Liver (tissue), 9 donors: Measurements from ENCODE around the gene CCDC88C. TPM values are rescaled to one million over a fixed set of nuclear protein-coding genes. Genes with fewer than 3 reads are reported as not detected.

Experiments
- DNase-seq: peaks from one replicate; pipeline ENCODE4 v3.0.0-alpha.2; 2017; ENCODE audit warnings: low spot score
- H3K27ac ChIP-seq, 2 donors: one replicate each; pipeline ENCODE4 v1.7.0; 2013; ENCODE audit warnings: inconsistent platforms in 2 of 2, low read length in 2 of 2, control low read depth in 1 of 2, low read depth in 1 of 2, mild to moderate bottlenecking in 1 of 2
- H3K27me3 ChIP-seq, 4 donors: one replicate each; pipeline versions ENCODE4 v1.6.1 to v1.7.0; 2013; ENCODE audit warnings: low read length in 3 of 4, inconsistent platforms in 1 of 4, mild to moderate bottlenecking in 1 of 4, moderate library complexity in 1 of 4; ENCODE audit not compliant: control insufficient read depth in 4 of 4, insufficient read depth in 4 of 4
- H3K36me3 ChIP-seq, 4 donors: one replicate each; pipeline versions ENCODE4 v1.6.1 to v1.7.0; 2013; ENCODE audit warnings: low read length in 3 of 4, mild to moderate bottlenecking in 3 of 4, low read depth in 1 of 4, moderate library complexity in 1 of 4; ENCODE audit not compliant: control insufficient read depth in 4 of 4, insufficient read depth in 3 of 4
- H3K4me1 ChIP-seq, 4 donors: one replicate each; pipeline versions ENCODE4 v1.6.1 to v1.7.0; 2013; ENCODE audit warnings: low read length in 3 of 4, mild to moderate bottlenecking in 3 of 4, moderate library complexity in 1 of 4; ENCODE audit not compliant: control insufficient read depth in 4 of 4, insufficient read depth in 4 of 4
- H3K4me3 ChIP-seq, 3 donors: one replicate each; pipeline versions ENCODE4 v1.6.1 to v1.7.0; 2013; ENCODE audit warnings: low read length in 3 of 3, control low read depth in 1 of 3, low read depth in 1 of 3, mild to moderate bottlenecking in 1 of 3
- H3K9ac ChIP-seq, 2 donors: one replicate each; pipeline ENCODE4 v1.7.0; 2013; ENCODE audit warnings: low read length in 2 of 2, mild to moderate bottlenecking in 2 of 2, moderate library complexity in 2 of 2, control low read depth in 1 of 2, low read depth in 1 of 2
- H3K9me3 ChIP-seq, 4 donors: one replicate each; pipeline versions ENCODE4 v1.6.1 to v1.7.0; 2013; ENCODE audit warnings: low read length in 3 of 4; ENCODE audit not compliant: control insufficient read depth in 4 of 4
- CTCF ChIP-seq: fragments of 150-350 bp; IDR thresholded peaks from 2 replicates; pipeline ENCODE4 v1.5.1; 2017; ENCODE audit warnings: improper control_type of control experiment, low read depth, low read length; ENCODE audit not compliant: missing input control
- EGR1 ChIP-seq, 2 donors: IDR thresholded peaks; 2 replicates each; pipeline ENCODE4 v1.6.1; 2016 to 2018; ENCODE audit warnings: antibody characterized with exemption in 2 of 2, low read depth in 2 of 2
- FOXA1 ChIP-seq: IDR thresholded peaks from 2 replicates; pipeline ENCODE4 v1.6.1; 2016; ENCODE audit warnings: antibody characterized with exemption
- FOXA2 ChIP-seq: IDR thresholded peaks from 2 replicates; pipeline ENCODE4 v1.6.1; 2016; ENCODE audit warnings: antibody characterized with exemption
- GABPA ChIP-seq, 2 donors: IDR thresholded peaks in 1 of 2; conservative IDR thresholded peaks in 1 of 2; 2 replicates each; pipeline ENCODE4 v1.6.1; 2016; ENCODE audit warnings: antibody characterized with exemption in 2 of 2, mild to moderate bottlenecking in 1 of 2, moderate library complexity in 1 of 2
- HNF4G ChIP-seq: IDR thresholded peaks from 2 replicates; pipeline ENCODE4 v1.6.1; 2016; ENCODE audit warnings: antibody characterized with exemption
- JUND ChIP-seq, 2 donors: IDR thresholded peaks; 2 replicates each; pipeline ENCODE4 v1.6.1; 2016; ENCODE audit warnings: antibody characterized with exemption in 2 of 2
- RAD21 ChIP-seq, 2 donors: IDR thresholded peaks; 2 replicates each; pipeline ENCODE4 v1.6.1; 2016; ENCODE audit warnings: antibody characterized with exemption in 2 of 2, mild to moderate bottlenecking in 2 of 2
- RXRA ChIP-seq, 2 donors: IDR thresholded peaks; 2 replicates each; pipeline ENCODE4 v1.6.1; 2017 to 2018; ENCODE audit warnings: antibody characterized with exemption in 2 of 2, mild to moderate bottlenecking in 1 of 2
- TAF1 ChIP-seq: conservative IDR thresholded peaks from 2 replicates; pipeline ENCODE4 v1.6.1; 2016; ENCODE audit warnings: antibody characterized with exemption, mild to moderate bottlenecking
- ZBTB33 ChIP-seq: IDR thresholded peaks from 2 replicates; pipeline ENCODE4 v1.6.1; 2016; ENCODE audit warnings: antibody characterized with exemption
- WGBS: extraction: QIAGEN DNeasy Blood & Tissue Kit; methylation state at CpG from one replicate; pipeline ENCODE4 v1.1.7; 2013; 5-methylcytosine and 5-hydroxymethylcytosine counted together
- polyA plus RNA-seq, 2 donors: library from polyadenylated mRNA; stranded (reverse) in 1 of 2; unstranded in 1 of 2; fragments of 200-250 nt in 1 of 2; fragments of >200 nt in 1 of 2; fragmentation: Nextera tagmentation in 1 of 2; extraction: Ambion mirVana in 1 of 2; gene quantifications; one replicate each; pipeline versions ENCODE4 v1.2.1 to v1.2.3, GENCODE V29; 2013 to 2015
- total RNA-seq, 2 donors: library from RNA; depleted of rRNA; stranded (reverse); fragments of >200 nt; gene quantifications; one replicate each; pipeline ENCODE4 v1.2.3, GENCODE V29; 2014
- TF ChIP-seq, protein P1 (sequence below): IDR thresholded peaks from 2 replicates; pipeline ENCODE4 v1.6.1; 2016; ENCODE audit warnings: antibody characterized with exemption
- TF ChIP-seq, protein P2 (sequence below): IDR thresholded peaks from 2 replicates; pipeline ENCODE4 v1.6.1; 2016; ENCODE audit warnings: antibody characterized with exemption, mild to moderate bottlenecking
- donor health status: healthy.
- donor health status: healthy.
- donor health status: healthy.
- donor health status: healthy.
- donor health status: healthy.

Gene CCDC88C
- total and polyA plus RNA-seq, 4 donors: 1.3 to 10.8 (median 4.0) TPM

GRCh38 chr14:91388551-91388975 is 29.1 kb downstream of the CCDC88C start (continued):
- TF ChIP-seq GABPA (IDR thresholded peaks at IDR 0.05 in 1 of 2, conservative IDR thresholded peaks at IDR 0.05 in 1 of 2): no peak

DNA sequence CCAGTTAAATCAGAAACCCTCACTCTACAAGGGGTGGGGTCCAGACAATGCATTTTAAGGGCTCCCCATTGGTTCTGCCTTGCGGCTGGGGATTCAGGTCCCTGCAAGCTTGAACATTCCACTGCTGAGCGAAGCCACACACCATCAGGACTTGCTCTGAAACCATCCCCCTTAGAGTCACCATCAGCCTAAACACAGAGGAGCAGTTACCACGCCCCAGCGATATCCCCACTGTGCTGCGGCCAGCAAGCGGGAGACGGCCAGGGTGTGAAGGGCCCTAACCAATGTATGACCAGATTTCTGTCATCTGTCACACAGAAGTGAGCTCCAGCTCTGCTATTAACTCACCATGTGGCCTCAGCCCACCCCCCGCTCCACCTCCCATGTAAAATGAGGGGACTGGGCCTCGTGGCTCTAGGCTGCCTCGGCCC is 29.7 kb downstream of the CCDC88C start:
- H3K27ac ChIP-seq: no peak overlapping the region
- H3K4me1 ChIP-seq: peaks cover 0 to 17% (median 8%) of the 10 kb centered on the region in 4 donors
- 87% methylated on average over 10 of the region's 10 CpGs for WGBS
- no peak for DNase-seq
- H3K4me3 ChIP-seq: no peak overlapping the region
- no peaks in the 10 kb centered on the region for H3K36me3 ChIP-seq
- H3K9me3 ChIP-seq: no peaks in the 10 kb centered on the region
- TF ChIP-seq RXRA (IDR thresholded peaks at IDR 0.05) (no peak), JUND (IDR thresholded peaks at IDR 0.05) (no peak), RAD21 (IDR thresholded peaks at IDR 0.05) (no peak), FOXA2 (no peak), ZBTB33 (no peak), CTCF (no peak), TAF1 (no peak), GABPA (IDR thresholded peaks at IDR 0.05 in 1 of 2, conservative IDR thresholded peaks at IDR 0.05 in 1 of 2) (no peak), EGR1 (IDR thresholded peaks at IDR 0.05; ENCODE audit: low read depth in 2 of 2) (no peak), FOXA1 (no peak), HNF4G (no peak)
- TF ChIP-seq, protein P1, sequence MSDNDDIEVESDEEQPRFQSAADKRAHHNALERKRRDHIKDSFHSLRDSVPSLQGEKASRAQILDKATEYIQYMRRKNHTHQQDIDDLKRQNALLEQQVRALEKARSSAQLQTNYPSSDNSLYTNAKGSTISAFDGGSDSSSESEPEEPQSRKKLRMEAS: no peak
- TF ChIP-seq, protein P2, sequence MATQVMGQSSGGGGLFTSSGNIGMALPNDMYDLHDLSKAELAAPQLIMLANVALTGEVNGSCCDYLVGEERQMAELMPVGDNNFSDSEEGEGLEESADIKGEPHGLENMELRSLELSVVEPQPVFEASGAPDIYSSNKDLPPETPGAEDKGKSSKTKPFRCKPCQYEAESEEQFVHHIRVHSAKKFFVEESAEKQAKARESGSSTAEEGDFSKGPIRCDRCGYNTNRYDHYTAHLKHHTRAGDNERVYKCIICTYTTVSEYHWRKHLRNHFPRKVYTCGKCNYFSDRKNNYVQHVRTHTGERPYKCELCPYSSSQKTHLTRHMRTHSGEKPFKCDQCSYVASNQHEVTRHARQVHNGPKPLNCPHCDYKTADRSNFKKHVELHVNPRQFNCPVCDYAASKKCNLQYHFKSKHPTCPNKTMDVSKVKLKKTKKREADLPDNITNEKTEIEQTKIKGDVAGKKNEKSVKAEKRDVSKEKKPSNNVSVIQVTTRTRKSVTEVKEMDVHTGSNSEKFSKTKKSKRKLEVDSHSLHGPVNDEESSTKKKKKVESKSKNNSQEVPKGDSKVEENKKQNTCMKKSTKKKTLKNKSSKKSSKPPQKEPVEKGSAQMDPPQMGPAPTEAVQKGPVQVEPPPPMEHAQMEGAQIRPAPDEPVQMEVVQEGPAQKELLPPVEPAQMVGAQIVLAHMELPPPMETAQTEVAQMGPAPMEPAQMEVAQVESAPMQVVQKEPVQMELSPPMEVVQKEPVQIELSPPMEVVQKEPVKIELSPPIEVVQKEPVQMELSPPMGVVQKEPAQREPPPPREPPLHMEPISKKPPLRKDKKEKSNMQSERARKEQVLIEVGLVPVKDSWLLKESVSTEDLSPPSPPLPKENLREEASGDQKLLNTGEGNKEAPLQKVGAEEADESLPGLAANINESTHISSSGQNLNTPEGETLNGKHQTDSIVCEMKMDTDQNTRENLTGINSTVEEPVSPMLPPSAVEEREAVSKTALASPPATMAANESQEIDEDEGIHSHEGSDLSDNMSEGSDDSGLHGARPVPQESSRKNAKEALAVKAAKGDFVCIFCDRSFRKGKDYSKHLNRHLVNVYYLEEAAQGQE: no peak
- H3K27me3 ChIP-seq: no peaks in the 10 kb centered on the region
- H3K9ac ChIP-seq: no peak overlapping the region
